ENCODE results near the gene NTN1. TPM values are rescaled to one million over a fixed set of nuclear protein-coding genes. Genes with fewer than 3 reads are reported as not detected.

NTN1 gene
- total RNA-seq, 1 donor, result 0.81 TPM

DNA sequence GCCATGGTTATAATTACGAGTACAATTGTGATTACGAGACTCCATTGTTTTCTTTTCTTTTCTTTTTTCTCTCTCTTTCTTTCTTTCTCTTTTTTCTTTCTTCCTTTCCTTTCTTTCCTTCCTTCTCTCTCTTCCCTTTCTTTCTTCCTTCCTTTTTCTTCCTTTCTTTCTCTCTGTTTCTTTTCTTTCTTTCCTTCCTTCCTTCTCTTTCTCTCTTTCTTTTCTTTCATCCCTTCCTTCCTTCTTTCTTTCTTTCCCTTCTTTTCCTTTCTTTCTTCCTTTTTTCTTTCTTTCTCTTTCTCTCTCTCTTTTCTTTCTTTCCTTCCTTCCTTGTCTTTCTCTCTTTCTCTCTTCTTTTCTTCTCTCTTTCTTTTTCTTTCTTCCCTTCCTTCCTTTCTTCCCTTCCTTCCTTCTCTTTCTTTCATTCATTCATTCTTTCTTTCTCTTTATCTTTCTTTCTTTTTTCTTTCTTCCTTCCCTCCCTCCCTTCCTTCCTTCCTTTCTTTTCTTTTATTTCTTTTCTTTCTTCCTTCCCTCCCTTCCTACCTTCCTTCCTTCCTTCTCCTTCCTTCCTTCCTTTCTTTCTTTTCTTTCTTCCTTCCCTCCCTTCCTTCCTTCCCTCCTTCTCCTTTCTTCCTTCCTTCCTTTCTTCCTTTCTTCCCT, 14.1 kb upstream of the NTN1 start:
- TF ChIP-seq CTCF (IDR thresholded peaks at IDR 0.05; ENCODE audit: insufficient read depth, low read length), result no peak
- DNase-seq (ENCODE audit: low read depth), result no peak
- H3K4me3 ChIP-seq (ENCODE audit: low read depth, low read length), result no peak overlapping the region

- TF ChIP-seq CTCF (IDR thresholded peaks at IDR 0.05; ENCODE audit: insufficient read depth, low read length), result no peak
- H3K4me3 ChIP-seq (ENCODE audit: low read depth, low read length), result no peak overlapping the region
- no peak for DNase-seq (ENCODE audit: low read depth)
Measured at GRCh38 chr17:9009096-9009495, 12.2 kb upstream of the NTN1 start.

DNA sequence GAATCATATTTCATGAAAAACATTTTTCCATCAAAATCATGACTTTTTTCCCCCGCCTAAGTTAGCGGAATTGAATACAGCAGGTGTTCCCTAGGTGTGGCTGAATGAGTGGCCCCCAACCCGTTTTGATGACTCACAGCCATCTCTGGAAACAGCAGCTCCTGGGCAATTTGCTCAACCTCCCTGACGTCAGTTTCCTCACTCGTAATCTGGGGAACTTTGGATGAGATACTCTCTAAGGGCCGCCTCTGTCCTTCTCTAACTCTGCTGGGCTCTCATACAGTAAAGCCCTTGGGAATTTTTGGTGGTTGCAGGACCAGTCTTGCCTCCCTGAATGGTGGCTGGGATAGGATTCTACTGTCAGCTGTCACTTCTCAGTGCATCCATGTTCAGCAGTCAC, 11.6 kb upstream of the NTN1 start:
- H3K4me3 ChIP-seq (ENCODE audit: low read depth, low read length), result no peak overlapping the region
- TF ChIP-seq CTCF (IDR thresholded peaks at IDR 0.05; ENCODE audit: insufficient read depth, low read length), result no peak
- DNase-seq (ENCODE audit: low read depth), result no peak

GRCh38 chr17:9011001-9011400, 10.3 kb upstream of the NTN1 start:
- no peak overlapping the region for H3K4me3 ChIP-seq (ENCODE audit: low read depth, low read length)
- no peak for TF ChIP-seq CTCF (IDR thresholded peaks at IDR 0.05; ENCODE audit: insufficient read depth, low read length)
- DNase-seq (ENCODE audit: low read depth), result no peak

DNA sequence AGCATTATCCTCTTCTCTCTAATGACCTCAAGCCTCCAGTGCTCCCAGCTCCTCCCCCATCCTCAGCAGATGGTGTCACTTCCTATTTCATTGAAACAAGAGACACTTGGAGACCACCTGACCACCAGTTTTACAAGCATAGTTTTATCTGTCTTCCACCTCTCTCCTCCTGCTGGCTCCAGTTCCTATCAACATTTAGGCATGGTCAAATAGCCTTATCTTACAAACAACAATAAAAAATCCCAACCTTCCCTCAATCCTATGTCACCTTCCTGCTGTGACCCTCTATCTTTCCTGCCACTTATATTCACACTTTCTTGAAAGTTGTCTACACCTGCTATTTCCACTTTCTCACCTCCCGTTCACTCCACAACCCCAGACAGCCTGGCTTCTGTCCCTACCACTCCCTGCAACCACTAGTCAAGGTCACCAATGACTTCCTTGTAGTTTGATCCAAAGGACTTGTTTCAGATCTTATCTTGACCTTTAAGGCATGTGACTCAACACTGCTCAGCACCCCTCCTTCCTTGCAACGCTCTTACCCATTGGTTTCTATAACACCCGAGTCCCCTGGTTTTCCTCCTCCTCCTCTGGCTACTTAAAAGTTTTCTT, 4.3 kb upstream of the NTN1 start:
- no peak for DNase-seq (ENCODE audit: low read depth)
- H3K4me3 ChIP-seq (ENCODE audit: low read depth, low read length), result no peak overlapping the region
- TF ChIP-seq CTCF (IDR thresholded peaks at IDR 0.05; ENCODE audit: insufficient read depth, low read length), result no peak

GRCh38 chr17:9018726-9019125, 2.6 kb upstream of the NTN1 start:
- TF ChIP-seq CTCF (IDR thresholded peaks at IDR 0.05; ENCODE audit: insufficient read depth, low read length), result no peak
- no peak for DNase-seq (ENCODE audit: low read depth)
- no peak overlapping the region for H3K4me3 ChIP-seq (ENCODE audit: low read depth, low read length)
